Sigmoid colon (tissue), 4 donors: ENCODE data around the gene LAG3.
A peak's percentile ranks its signal among the peaks of the same experiment; 100 is the strongest.

Experiments
- EP300 ChIP-seq, 4 donors: sonication (generic); formaldehyde crosslinking; IDR thresholded peaks; one replicate each; pipeline ENCODE4 v1.6.1; 2017; ENCODE audit warnings: antibody characterized with exemption in 4 of 4
- POLR2A ChIP-seq, 2 donors: fragments of 450-650 bp; IDR thresholded peaks; one replicate each; pipeline ENCODE4 v1.6.1; 2016; ENCODE audit warnings: antibody characterized with exemption in 2 of 2, mild to moderate bottlenecking in 2 of 2, moderate library complexity in 2 of 2
- POLR2AphosphoS5 ChIP-seq, 4 donors: sonication (generic); formaldehyde crosslinking; IDR thresholded peaks; one replicate each; pipeline ENCODE4 v1.6.1; 2017; ENCODE audit warnings: antibody characterized with exemption in 4 of 4
- TF ChIP-seq, protein P1 (sequence below), 4 experiments: fragments of 450-650 bp in 3 of 4; fragments of 200-600 bp in 1 of 4; IDR thresholded peaks; one replicate each; pipeline ENCODE4 v1.5.1; 2016 to 2019; ENCODE audit warnings: antibody characterized with exemption in 4 of 4, mild to moderate bottlenecking in 3 of 4, moderate library complexity in 2 of 4

DNA sequence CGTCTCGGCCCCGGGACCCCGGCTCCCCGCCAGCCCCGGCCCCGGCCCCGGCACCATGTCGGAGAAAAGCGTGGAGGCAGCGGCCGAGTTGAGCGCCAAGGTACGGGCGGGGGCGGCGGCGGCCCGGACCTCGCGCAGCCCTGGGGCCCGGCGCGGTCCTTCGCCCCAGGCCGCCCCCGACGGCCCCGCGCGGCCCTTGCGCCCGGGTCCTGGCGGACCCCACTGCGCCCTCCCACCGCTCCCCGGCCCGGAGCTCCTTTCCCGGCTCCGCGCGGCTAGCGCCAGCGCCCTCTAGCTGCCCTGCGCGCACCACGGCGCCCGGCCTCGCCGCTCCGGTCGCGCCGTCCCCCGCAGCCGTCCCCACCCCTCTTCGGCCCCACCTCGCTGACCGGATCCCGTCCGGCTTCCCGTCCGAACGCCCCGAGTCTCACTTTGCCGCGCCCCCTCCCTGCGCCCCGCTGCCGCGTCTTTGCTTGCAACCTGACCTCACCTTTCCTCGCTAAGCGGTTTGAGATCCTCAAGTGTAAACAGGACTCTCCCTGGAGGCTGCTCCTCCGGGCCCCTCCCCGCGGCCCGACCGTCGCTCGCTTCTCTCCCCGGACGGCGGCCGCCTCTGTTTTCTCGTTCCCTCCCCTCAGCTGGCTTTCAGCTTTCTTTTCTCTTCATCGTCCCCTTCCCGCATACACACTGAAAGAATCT lies 5.5 kb upstream of the LAG3 start:
- TF ChIP-seq, protein P1, sequence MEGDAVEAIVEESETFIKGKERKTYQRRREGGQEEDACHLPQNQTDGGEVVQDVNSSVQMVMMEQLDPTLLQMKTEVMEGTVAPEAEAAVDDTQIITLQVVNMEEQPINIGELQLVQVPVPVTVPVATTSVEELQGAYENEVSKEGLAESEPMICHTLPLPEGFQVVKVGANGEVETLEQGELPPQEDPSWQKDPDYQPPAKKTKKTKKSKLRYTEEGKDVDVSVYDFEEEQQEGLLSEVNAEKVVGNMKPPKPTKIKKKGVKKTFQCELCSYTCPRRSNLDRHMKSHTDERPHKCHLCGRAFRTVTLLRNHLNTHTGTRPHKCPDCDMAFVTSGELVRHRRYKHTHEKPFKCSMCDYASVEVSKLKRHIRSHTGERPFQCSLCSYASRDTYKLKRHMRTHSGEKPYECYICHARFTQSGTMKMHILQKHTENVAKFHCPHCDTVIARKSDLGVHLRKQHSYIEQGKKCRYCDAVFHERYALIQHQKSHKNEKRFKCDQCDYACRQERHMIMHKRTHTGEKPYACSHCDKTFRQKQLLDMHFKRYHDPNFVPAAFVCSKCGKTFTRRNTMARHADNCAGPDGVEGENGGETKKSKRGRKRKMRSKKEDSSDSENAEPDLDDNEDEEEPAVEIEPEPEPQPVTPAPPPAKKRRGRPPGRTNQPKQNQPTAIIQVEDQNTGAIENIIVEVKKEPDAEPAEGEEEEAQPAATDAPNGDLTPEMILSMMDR (IDR thresholded peaks at IDR 0.05): peak in 2 of 4 experiments; percentile 41 to 74
- TF ChIP-seq EP300 (IDR thresholded peaks at IDR 0.05) (no peak), POLR2A (IDR thresholded peaks at IDR 0.05) (no peak), POLR2AphosphoS5 (IDR thresholded peaks at IDR 0.05) (peak; percentile 19 to 72 (median 54))
